NK-92 (cell line): ENCODE data around the gene BCAP31.
"Not testable (repeated sequence)": the region's sequence is repeated elsewhere in the genome, so short reads cannot be mapped to it uniquely, and the experiment has no call there.

Experiments used
- DNase-seq: peaks from one replicate; lab custom pipeline; 2025; ENCODE audit not compliant: unreplicated experiment; lab: John Stamatoyannopoulos, UW

The BCAP31 gene

DNA sequence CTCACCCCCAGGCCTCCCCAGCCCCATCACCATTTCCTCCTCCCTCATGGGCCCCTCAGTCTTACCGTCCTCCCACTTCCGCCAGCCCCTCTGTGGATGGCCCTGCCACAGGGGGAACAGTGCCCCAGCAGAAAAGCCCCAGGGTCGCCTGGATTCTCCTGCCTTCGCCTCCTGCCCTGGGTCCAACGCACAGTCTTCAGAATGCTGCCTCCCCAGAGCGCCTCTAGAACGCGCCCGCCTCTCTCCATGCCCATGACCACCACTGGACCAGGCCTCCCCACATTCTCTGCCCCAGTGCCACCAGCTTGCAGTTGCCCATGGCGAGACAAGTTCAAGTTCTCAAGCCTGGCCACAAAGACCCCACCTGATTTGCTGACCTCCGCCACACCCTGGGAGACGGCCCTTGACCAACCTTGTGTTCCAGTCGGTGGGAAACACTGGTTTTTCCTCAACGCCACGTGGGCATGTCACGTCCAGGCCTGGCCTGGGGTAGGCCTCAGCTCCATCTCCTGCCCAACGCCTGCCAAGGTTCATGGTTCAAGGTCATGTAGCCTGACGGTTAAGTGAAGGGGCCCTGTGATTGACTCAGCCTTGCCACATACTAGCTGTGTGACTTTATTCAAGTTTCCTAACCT, 39.2 kb upstream of the BCAP31 start:
- DNase-seq: no peak

GRCh38 chrX:153762626-153763173, 38.5 kb upstream of the BCAP31 start:
- no peak for DNase-seq

GRCh38 chrX:153761863-153762262, 37.7 kb upstream of the BCAP31 start:
- no peak for DNase-seq

GRCh38 chrX:153755136-153755535, 30.9 kb upstream of the BCAP31 start:
- no peak for DNase-seq

- no peak for DNase-seq
Observed at GRCh38 chrX:153750127-153750774, 26.1 kb upstream of the BCAP31 start.

DNA sequence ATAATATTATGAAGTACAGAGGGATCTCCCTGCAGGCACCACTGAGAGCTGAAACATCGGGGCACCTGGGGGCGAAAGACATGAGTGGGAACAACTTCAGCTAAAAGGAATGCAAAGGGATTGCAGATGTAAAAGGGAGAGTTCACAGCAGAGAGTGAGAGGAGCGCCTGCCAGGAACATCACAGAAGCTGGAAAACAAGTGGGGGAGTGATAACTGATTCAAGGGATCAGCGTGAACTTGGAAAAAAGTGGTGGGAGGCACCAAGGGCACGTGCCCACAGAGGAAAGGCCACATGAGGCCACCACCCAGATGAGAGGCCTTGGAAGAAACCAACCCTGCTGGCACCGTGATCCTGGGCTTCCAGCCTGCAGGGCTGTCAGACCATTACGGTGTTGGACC, 24.8 kb upstream of the BCAP31 start:
- DNase-seq: not testable (repeated sequence)

DNA sequence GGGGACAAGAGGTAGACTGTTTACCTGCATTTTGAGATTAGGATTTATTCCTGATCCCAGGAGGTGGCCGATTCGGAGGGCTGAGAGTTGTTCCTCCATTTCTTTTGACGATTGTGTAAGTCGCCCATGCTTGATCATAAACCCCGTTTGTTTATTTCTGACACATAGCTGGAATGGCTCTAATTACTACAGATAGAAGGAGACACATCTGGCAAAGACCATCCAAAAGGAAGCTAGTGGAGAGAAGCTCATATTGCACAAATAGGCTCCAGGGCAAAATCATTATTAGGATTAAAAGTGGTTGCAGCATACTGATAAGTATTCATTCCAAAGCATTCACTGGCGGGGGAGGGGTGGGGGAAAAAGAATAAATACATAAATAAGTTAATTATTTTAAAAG, 22.8 kb upstream of the BCAP31 start:
- DNase-seq: not testable (repeated sequence)

DNA sequence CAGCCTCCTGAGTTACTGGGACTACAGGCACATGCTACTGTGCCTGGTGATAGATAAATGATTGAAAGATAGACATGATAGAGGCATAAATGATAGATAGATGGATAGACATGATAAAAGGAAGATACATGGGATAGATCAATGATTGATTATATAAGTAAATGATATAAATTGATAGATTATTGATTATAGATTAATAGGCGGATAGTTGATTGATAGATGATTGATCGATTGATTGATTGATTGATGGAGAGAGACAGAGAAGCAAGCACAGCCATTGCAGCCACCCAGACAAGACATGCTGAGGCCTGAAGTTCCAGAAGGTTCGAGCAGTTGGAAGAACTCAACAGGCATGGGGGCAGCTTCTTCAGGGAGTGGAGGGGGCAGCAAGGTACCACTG, 22.2 kb upstream of the BCAP31 start:
- DNase-seq: no peak

DNA sequence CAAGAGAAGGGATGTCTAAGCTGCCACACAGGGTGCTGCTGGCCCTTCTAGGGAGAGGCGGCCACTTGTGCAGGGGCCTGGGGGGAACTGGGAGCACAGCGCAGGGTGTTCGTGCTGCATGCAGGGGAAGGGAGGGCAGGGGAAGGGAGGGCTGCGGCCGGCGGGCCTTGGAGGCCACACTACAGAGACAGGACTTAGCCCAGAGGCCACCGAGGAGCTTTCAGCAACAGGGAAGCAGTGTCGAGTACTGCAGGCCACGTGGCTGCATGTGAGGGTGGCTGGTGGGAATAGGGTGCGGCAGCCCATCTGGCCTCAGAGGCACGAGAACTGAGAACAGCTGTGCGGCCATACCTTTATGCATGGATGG, 20.9 kb upstream of the BCAP31 start:
- not testable (repeated sequence) for DNase-seq

GRCh38 chrX:153744210-153745066, 20.3 kb upstream of the BCAP31 start:
- no peak for DNase-seq

- DNase-seq: not testable (repeated sequence)
Observed at GRCh38 chrX:153743468-153744209, 19.5 kb upstream of the BCAP31 start.

DNA sequence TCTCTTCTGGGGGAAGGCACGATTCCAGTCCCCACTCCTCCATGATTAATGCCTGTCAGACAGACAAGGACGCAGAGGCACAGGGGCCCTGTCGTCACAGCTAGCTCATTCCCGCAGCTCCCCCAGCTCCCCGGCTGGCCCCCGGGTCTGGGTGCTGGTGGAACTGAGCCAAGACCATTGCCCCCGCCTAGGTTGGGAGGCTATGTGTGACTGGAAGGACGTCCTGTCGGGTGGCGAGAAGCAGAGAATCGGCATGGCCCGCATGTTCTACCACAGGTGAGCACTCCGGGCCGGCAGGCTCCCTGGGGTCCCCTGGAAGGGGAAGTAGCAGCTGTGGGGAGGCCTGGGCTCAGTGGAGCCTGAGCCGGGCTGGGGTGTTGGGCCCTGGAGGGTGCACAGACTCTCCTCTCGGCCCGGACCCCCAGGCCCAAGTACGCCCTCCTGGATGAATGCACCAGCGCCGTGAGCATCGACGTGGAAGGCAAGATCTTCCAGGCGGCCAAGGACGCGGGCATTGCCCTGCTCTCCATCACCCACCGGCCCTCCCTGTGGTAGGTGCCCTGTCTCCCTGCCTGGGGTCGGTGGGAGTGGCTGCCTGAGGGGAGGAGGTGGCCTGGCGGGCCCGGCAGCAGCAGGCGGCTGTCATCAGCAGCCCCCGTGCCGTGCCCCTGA, 18.7 kb upstream of the BCAP31 start:
- not testable (repeated sequence) for DNase-seq

- not testable (repeated sequence) for DNase-seq
Observed at GRCh38 chrX:153742111-153742510, 17.9 kb upstream of the BCAP31 start.

GRCh38 chrX:153741446-153741845, 17.3 kb upstream of the BCAP31 start:
- DNase-seq: no peak

DNA sequence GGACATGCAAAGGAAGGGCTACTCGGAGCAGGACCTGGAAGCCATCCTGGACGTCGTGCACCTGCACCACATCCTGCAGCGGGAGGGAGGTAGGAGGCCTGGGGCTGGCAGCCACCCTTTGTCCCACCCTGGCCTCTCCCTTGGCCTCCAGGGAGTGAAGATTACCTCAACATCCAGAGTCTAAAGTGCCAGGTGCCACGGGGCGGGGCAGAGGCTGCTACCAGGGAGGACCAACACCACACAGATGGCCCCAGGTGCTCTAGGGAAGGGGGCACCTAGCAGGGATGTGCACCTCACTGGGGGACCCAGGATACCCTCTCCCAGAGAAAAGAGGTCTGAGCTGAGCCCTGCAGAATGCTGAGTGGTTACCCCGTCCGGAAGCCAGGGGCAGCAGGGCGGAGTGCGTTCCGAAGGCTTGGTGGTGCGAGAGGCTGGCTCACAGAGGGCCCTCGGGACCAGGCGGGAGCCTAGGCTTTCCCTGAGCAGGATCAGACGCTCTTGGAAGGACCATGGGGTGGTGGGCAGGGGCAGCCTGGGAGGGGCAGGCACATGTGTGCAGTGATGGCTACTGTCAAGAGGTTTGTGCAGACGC, 16.5 kb upstream of the BCAP31 start:
- no peak for DNase-seq

DNA sequence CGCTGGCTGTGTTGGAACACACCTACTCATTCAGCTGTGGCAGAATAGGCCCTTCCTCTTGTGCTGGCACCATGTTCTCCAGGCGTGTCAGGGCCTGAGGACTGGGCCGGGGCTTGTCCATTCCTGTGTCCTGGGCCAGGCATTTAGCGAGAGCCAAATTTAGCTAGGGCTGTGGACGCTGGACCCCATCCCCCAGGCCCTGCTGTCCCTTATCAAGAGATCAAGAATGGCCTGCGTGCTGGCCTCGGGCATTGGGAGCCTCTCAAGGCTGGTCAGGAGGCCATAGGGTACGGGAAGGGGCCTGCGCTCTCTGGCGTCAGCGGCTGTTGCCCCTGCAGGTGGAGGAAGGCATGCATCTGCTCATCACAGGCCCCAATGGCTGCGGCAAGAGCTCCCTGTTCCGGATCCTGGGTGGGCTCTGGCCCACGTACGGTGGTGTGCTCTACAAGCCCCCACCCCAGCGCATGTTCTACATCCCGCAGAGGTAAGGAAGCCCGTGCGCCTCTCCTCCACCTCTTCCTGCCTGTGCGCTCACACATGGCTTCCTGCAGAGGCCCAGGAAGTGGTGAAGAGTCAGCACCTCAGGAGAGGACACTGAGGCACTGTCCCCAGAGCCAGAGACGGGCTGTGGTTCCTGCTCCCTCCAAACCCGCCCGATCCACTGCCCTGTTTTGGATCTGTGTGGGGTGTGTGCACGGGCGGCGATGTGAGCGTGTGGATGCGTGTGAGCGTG, 15.7 kb upstream of the BCAP31 start:
- DNase-seq: no peak

GRCh38 chrX:153738056-153738605, 13.9 kb upstream of the BCAP31 start:
- no peak for DNase-seq

GRCh38 chrX:153736871-153737441, 12.8 kb upstream of the BCAP31 start:
- DNase-seq: no peak
